B cell (primary cell): ENCODE data around the gene AWAT1. TPM values are rescaled to one million over a fixed set of nuclear protein-coding genes. Genes with fewer than 3 reads are reported as not detected.

Experiments used
- ATAC-seq: fragments of 200-7000 bp; cut with Tn5 transposase; one replicate; pipeline ENCODE4 v1.10.0; 2021; ENCODE audit warnings: low read depth, mild to moderate bottlenecking, moderate number of reproducible peaks, moderate library complexity
- CTCF ChIA-PET: fragments of 350-600 bp; sonication (Branson Sonifier 250); formaldehyde crosslinking; loops from one replicate; lab custom pipeline; 2021; ENCODE audit warnings: antibody characterized with exemption, inconsistent platforms; lab: Charles Lee
- POLR2A ChIA-PET: fragments of 350-600 bp; sonication (Branson Sonifier 250); formaldehyde crosslinking; loops from one replicate; lab custom pipeline; 2021; ENCODE audit warnings: antibody characterized with exemption; lab: Charles Lee
- DNase-seq: peaks from one replicate; pipeline ENCODE4 v3.0.0; 2013
- H2AFZ ChIP-seq: 2 replicates; pipeline ENCODE4 v1.6.1; 2012; ENCODE audit warnings: mild to moderate bottlenecking, low read depth, low read length; ENCODE audit not compliant: insufficient read depth, poor library complexity, severe bottlenecking
- H3K27ac ChIP-seq, 2 donors: 1 replicate in 1 of 2; 2 replicates in 1 of 2; pipeline ENCODE4 v1.5.1; 2012 to 2013; ENCODE audit warnings: low read length in 2 of 2, mild to moderate bottlenecking in 2 of 2, moderate library complexity in 1 of 2
- H3K27me3 ChIP-seq, 4 experiments: fragments of 200-600 bp in 1 of 4; sonication (generic) in 1 of 4; replicated peaks in 1 of 4; 1 replicate in 2 of 4; 2 replicates in 2 of 4; pipeline versions ENCODE4 v1.6.1 to v1.7.0; 2013 to 2016; ENCODE audit warnings: low read length in 3 of 4, mild to moderate bottlenecking in 2 of 4, mixed read lengths in 1 of 4, moderate library complexity in 1 of 4; ENCODE audit not compliant: insufficient read depth in 4 of 4, control insufficient read depth in 3 of 4; ENCODE audit errors: control extremely low read depth in 1 of 4
- H3K36me3 ChIP-seq, 2 experiments: replicated peaks in 1 of 2; 1 replicate in 1 of 2; 2 replicates in 1 of 2; pipeline versions ENCODE4 v1.6.1 to v1.7.1; 2013; ENCODE audit warnings: low read length in 1 of 2; ENCODE audit not compliant: insufficient read depth in 2 of 2, control insufficient read depth in 1 of 2; ENCODE audit errors: control extremely low read depth in 1 of 2, extremely low read depth in 1 of 2
- H3K4me1 ChIP-seq, 2 donors: fragments of 200-600 bp in 1 of 2; sonication (generic) in 1 of 2; 1 replicate in 1 of 2; 2 replicates in 1 of 2; pipeline versions ENCODE4 v1.5.1 to v1.6.1; 2013 to 2017; ENCODE audit warnings: low read length in 2 of 2; ENCODE audit not compliant: control insufficient read depth in 2 of 2, insufficient read depth in 2 of 2
- H3K4me2 ChIP-seq: replicated peaks from 2 replicates; pipeline ENCODE3; 2012; ENCODE audit warnings: mild to moderate bottlenecking, low read depth, low read length; ENCODE audit not compliant: poor library complexity, severe bottlenecking
- H3K4me3 ChIP-seq, 5 experiments: fragments of 200-600 bp in 1 of 5; sonication (generic) in 1 of 5; 1 replicate in 3 of 5; 2 replicates in 2 of 5; pipeline versions ENCODE4 v1.5.1 to v1.7.0; 2011 to 2016; ENCODE audit warnings: low read length in 4 of 5, mild to moderate bottlenecking in 4 of 5, low read depth in 2 of 5, control low read depth in 1 of 5, moderate library complexity in 1 of 5; ENCODE audit not compliant: insufficient read depth in 1 of 5; ENCODE audit errors: control extremely low read depth in 1 of 5, extremely low read depth in 1 of 5
- H3K79me2 ChIP-seq: fragments of 200-600 bp; sonication (generic); one replicate; pipeline ENCODE4 v1.6.0; 2016; ENCODE audit warnings: low read length; ENCODE audit not compliant: control insufficient read depth, insufficient read depth
- H3K9ac ChIP-seq: fragments of 200-600 bp; sonication (generic); 2 replicates; pipeline ENCODE4 v1.6.1; 2017; ENCODE audit warnings: mild to moderate bottlenecking, low read length, moderate library complexity
- H3K9me3 ChIP-seq, 3 donors: one replicate each; pipeline versions ENCODE4 v1.6.1 to v1.7.1; 2013; ENCODE audit warnings: low read length in 2 of 3; ENCODE audit not compliant: control insufficient read depth in 2 of 3, insufficient read depth in 1 of 3; ENCODE audit errors: control extremely low read depth in 1 of 3
- H4K20me1 ChIP-seq: 2 replicates; pipeline ENCODE4 v1.6.0; 2012; ENCODE audit warnings: mild to moderate bottlenecking, low read length; ENCODE audit not compliant: insufficient read depth, control insufficient read depth, poor library complexity, severe bottlenecking
- H3K27ac Mint-ChIP-seq: one replicate; pipeline ENCODE4 v1.8.0; 2021; ENCODE audit warnings: mixed read lengths
- H3K27me3 Mint-ChIP-seq: one replicate; pipeline ENCODE4 v1.8.0; 2021; ENCODE audit warnings: mixed read lengths
- H3K4me1 Mint-ChIP-seq: one replicate; pipeline ENCODE4 v1.8.0; 2021; ENCODE audit warnings: mixed read lengths
- H3K4me3 Mint-ChIP-seq: one replicate; pipeline ENCODE4 v1.8.0; 2021; ENCODE audit warnings: mixed read lengths
- H3K9me3 Mint-ChIP-seq: one replicate; pipeline ENCODE4 v1.8.0; 2022; ENCODE audit warnings: mixed read lengths; ENCODE audit not compliant: insufficient read depth
- EZH2 ChIP-seq: IDR thresholded peaks from 2 replicates; pipeline ENCODE4 v1.6.1; 2012; ENCODE audit warnings: borderline replicate concordance, low read depth, mild to moderate bottlenecking, moderate library complexity, low read length; ENCODE audit not compliant: insufficient read depth, poor library complexity, severe bottlenecking
- WGBS: methylation state at CpG from one replicate; pipeline ENCODE4 v1.1.5; 2013; ENCODE audit warnings: missing lambda C conversion rate; ENCODE audit not compliant: insufficient coverage; 5-methylcytosine and 5-hydroxymethylcytosine counted together
- intact Hi-C: fragments of 100-400 bp; cut with micrococcal nuclease; formaldehyde crosslinking; loops from one replicate; pipeline ENCODE4 v1.10.0; 2022
- polyA plus RNA-seq: library from polyadenylated mRNA; depleted of rRNA; stranded (reverse); fragments of >200 nt; gene quantifications from 2 replicates; pipeline ENCODE4 v1.2.3, GENCODE V29; 2012
- total RNA-seq, 2 donors: library from RNA; stranded (reverse); fragments of 120-200 nt in 1 of 2; gene quantifications; 1 replicate in 1 of 2; 2 replicates in 1 of 2; pipeline versions ENCODE4 v1.2.3 to v1.2.4, GENCODE V29; 2013 to 2022
- TF ChIP-seq, protein P1 (sequence below): fragments of 200-600 bp; IDR thresholded peaks from one replicate; pipeline ENCODE4 v1.8.0; 2022; ENCODE audit warnings: antibody characterized with exemption, mild to moderate bottlenecking

Gene AWAT1
- total and polyA plus RNA-seq, 2 donors (not counting 1 experiment from before 2014, with no cell fraction given): not detected

GRCh38 chrX:70280573-70280972 is 46.1 kb downstream of the AWAT1 start:
- WGBS: 100% methylated on average over 3 of the region's 3 CpGs
- H3K4me2 ChIP-seq: no peak overlapping the region
- ChIA-PET POLR2A (no interaction called here), CTCF (no interaction called here)
- H4K20me1 ChIP-seq: no peaks in the 10 kb centered on the region
- H3K27me3 ChIP-seq: no peaks in the 10 kb centered on the region
- no peak overlapping the region for H3K4me3 ChIP-seq
- no peak overlapping the region for H3K4me3 Mint-ChIP-seq
- H3K9me3 Mint-ChIP-seq: no peaks in the 10 kb centered on the region
- no peaks in the 10 kb centered on the region for H3K4me1 Mint-ChIP-seq
- ATAC-seq (no peak), DNase-seq (no peak)
- H3K9me3 ChIP-seq: no peaks in the 10 kb centered on the region
- H3K27ac ChIP-seq: no peak overlapping the region
- TF ChIP-seq EZH2: no peak
- TF ChIP-seq, protein P1, sequence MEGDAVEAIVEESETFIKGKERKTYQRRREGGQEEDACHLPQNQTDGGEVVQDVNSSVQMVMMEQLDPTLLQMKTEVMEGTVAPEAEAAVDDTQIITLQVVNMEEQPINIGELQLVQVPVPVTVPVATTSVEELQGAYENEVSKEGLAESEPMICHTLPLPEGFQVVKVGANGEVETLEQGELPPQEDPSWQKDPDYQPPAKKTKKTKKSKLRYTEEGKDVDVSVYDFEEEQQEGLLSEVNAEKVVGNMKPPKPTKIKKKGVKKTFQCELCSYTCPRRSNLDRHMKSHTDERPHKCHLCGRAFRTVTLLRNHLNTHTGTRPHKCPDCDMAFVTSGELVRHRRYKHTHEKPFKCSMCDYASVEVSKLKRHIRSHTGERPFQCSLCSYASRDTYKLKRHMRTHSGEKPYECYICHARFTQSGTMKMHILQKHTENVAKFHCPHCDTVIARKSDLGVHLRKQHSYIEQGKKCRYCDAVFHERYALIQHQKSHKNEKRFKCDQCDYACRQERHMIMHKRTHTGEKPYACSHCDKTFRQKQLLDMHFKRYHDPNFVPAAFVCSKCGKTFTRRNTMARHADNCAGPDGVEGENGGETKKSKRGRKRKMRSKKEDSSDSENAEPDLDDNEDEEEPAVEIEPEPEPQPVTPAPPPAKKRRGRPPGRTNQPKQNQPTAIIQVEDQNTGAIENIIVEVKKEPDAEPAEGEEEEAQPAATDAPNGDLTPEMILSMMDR: no peak
- H3K9ac ChIP-seq: no peak overlapping the region
- no peaks in the 10 kb centered on the region for H3K4me1 ChIP-seq
- H3K79me2 ChIP-seq: no peaks in the 10 kb centered on the region
- no peak overlapping the region for H3K27ac Mint-ChIP-seq
- peaks cover 0 to 3% of the 10 kb centered on the region in 2 experiments for H3K36me3 ChIP-seq
- no peak overlapping the region for H2AFZ ChIP-seq
- no peaks in the 10 kb centered on the region for H3K27me3 Mint-ChIP-seq
- intact Hi-C loops: loop anchor here (10.0 kb wide), 1 partner anchor 146 kb away; the partner anchor contains the start of gene IGBP1

GRCh38 chrX:70281951-70282350 is 47.5 kb downstream of the AWAT1 start, which contains the start of gene RAB41:
RAB41 (plus strand) TSS chrX:70282172; CDS start chrX:70282218, 46 bp downstream.
- Histone ChIP-seq H3K9me3 (no peaks in the 10 kb centered on the region), H3K27me3 (no peaks in the 10 kb centered on the region), H3K9ac (no peak within 1 kb of the TSS), H4K20me1 (no peaks in the 10 kb centered on the region), H3K36me3 (peaks cover 0 to 3% of the 10 kb centered on the region in 2 experiments), H3K27ac (no peak within 1 kb of the TSS), H2AFZ (no peak within 1 kb of the TSS), H3K4me1 (no peaks in the 10 kb centered on the region), H3K79me2 (no peaks in the 10 kb centered on the region), H3K4me3 (no peak within 1 kb of the TSS), H3K4me2 (no peak within 1 kb of the TSS)
- TF ChIP-seq, protein P1: no peak
- TF ChIP-seq EZH2: no peak
- intact Hi-C loops: loop anchor here (10.0 kb wide), 1 partner anchor 147 kb away; the partner anchor contains the start of gene IGBP1
- ChIA-PET POLR2A (no interaction called here), CTCF (no interaction called here)
- ATAC-seq (no peak), DNase-seq (no peak)
- H3K27ac Mint-ChIP-seq: no peak within 1 kb of the TSS
- H3K27me3 Mint-ChIP-seq: no peaks in the 10 kb centered on the region
- H3K4me1 Mint-ChIP-seq: no peaks in the 10 kb centered on the region
- no peak within 1 kb of the TSS for H3K4me3 Mint-ChIP-seq
- WGBS: 98% methylated on average over 8 of the region's 21 CpGs
- no peaks in the 10 kb centered on the region for H3K9me3 Mint-ChIP-seq
